Adrenal gland (tissue), 5 donors: ENCODE data around the gene GRHL3.

Experiments used
- CTCF ChIP-seq, 6 experiments: fragments of 450-650 bp in 4 of 6; fragments of 200-600 bp in 2 of 6; sonication (generic) in 1 of 6; IDR thresholded peaks; 1 replicate in 5 of 6; 2 replicates in 1 of 6; pipeline versions ENCODE4 v1.5.1 to v1.8.0; 2016 to 2021; ENCODE audit warnings: antibody characterized with exemption in 6 of 6, mild to moderate bottlenecking in 2 of 6, moderate library complexity in 1 of 6
- POLR2A ChIP-seq, 2 donors: fragments of 450-650 bp; IDR thresholded peaks; one replicate each; pipeline ENCODE4 v1.6.1; 2017; ENCODE audit warnings: antibody characterized with exemption in 2 of 2, mild to moderate bottlenecking in 2 of 2, moderate library complexity in 1 of 2
- donor health status: DM: no; HTN: no; CAD: no.

GRCh38 chr1:24318615-24319311 is 394 bp upstream of the GRHL3 start:
- TF ChIP-seq CTCF (IDR thresholded peaks at IDR 0.05) (no peak), POLR2A (IDR thresholded peaks at IDR 0.05) (no peak)
